GM18868 (cell line): ENCODE data around the gene AHSP.
"Not testable (repeated sequence)": the region's sequence is repeated elsewhere in the genome, so short reads cannot be mapped to it uniquely, and the experiment has no call there.

ENCODE experiments used
- ATAC-seq: cut with Tn5 transposase; IDR thresholded peaks from one replicate; pipeline ENCODE4 v1.9.1; 2021; ENCODE audit warnings: mild to moderate bottlenecking, moderate library complexity; ENCODE audit not compliant: unreplicated experiment

The AHSP gene

DNA sequence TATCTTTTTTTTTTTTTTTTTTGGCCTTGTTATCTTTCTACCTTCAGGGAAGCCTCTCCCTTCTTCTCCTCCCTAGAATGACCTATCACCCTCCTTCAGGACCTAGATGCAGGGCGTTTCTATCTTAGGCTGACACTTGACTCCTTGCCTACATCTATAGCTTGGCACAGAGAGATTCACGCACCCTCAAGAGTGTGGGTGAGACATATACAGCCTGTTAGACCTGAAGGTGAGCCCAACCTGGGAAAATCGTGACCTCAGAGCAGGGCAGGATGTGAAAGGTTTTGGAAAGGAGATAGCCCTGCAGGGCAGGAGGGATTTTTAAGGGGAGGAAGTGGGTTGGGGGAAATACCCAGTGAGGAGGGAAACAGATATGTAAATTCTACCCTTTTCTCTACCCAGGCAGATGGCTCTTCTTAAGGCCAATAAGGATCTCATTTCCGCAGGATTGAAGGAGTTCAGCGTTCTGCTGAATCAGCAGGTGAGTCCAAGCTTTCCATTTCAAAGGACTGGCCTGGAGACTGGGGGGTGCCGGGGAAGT is at the start of gene AHSP:
TSS of gene AHSP (plus strand) at position 167 of the 541 bp plus-strand sequence. CDS start at position 407, 240 bp downstream.
- no peak for ATAC-seq

DNA sequence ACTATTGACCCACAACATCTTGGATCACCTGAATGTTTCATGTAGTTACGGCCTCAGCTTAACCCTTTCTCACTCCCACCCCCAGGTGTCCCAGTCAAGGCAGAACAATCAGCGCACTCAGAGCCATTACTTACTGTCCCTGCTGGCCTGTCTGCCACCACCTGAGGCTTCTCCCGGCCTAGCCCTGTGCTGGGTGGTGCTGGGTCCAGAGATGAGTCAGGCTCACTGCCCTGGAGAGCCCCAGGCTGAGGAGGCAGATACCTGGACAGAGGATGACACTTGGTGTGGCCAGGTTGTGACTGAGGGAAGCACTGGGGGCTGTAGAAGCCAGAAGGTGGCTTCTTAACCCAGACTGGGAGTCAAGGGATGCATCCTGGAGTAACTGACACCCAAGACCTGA is 48.7 kb upstream of the AHSP start:
- no peak for ATAC-seq

DNA sequence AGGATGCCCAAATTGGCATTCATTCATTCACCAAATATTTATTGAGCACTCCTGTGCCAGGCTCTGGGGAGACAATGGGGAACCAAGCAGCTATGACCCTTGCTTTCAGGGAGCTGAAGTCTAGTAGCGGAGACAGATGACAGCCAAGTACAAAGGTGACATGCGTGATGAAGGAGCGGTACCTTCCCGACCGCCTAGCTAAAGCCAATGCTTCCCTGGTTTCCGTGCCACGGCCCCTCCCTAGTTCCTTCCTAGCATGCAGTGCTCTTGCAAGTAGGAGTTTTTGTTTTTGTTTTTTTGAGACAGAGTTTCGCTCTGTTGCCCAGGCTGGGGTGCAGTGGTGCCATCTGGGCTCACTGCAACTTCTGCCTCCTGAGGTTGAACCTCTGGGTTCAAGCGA is 47.9 kb upstream of the AHSP start:
- no peak for ATAC-seq

GRCh38 chr16:31480851-31481536 is 46.7 kb upstream of the AHSP start:
- ATAC-seq = no peak

- no peak for ATAC-seq
These were observed 44.6 kb upstream of the AHSP start, which contains the start of gene SLC5A2 for GRCh38 chr16:31483081-31483480. Gene SLC5A2, plus strand, starts transcription at chr16:31483123. Its CDS starts 14 bp downstream, at chr16:31483137.

DNA sequence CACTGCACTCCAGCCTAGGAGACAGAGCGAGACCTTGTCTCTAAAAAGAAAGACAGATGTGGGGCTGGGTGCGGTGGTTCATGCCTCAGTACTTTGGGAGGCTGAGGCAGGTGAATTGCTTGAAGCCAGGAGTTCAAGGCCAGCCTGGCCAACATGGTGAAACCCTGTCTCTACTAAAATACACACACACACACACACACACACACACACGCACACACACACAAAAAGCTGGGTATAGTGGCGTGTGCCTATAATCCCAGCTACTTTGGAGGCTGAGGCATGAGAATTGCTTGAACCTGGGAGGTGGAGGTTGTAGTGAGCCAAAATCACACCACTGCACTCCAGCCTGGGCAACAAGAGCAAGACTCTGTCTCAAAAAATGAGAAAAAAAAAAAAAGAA is 43.7 kb upstream of the AHSP start:
- not testable (repeated sequence) for ATAC-seq

- ATAC-seq = no peak
These were observed 43.1 kb upstream of the AHSP start for GRCh38 chr16:31484491-31485171.

DNA sequence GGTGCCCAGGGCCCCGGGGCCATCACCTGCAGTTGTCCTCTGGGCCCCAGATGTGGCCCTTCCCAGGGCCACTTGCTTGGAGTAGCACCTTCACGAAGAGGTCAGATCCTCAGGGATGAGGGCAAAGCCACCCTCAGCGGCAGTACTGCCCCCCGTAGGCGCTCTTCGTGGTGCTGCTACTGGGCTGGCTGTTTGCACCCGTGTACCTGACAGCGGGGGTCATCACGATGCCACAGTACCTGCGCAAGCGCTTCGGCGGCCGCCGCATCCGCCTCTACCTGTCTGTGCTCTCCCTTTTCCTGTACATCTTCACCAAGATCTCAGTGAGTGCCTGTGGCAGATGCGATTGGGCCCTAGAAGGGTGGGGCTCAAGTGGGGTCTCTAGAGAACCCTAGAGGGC is 42.1 kb upstream of the AHSP start:
- ATAC-seq = no peak

- no peak for ATAC-seq
These were observed 41.7 kb upstream of the AHSP start for GRCh38 chr16:31486045-31486444.

GRCh38 chr16:31487071-31487719 is 40.5 kb upstream of the AHSP start:
- ATAC-seq = no peak

DNA sequence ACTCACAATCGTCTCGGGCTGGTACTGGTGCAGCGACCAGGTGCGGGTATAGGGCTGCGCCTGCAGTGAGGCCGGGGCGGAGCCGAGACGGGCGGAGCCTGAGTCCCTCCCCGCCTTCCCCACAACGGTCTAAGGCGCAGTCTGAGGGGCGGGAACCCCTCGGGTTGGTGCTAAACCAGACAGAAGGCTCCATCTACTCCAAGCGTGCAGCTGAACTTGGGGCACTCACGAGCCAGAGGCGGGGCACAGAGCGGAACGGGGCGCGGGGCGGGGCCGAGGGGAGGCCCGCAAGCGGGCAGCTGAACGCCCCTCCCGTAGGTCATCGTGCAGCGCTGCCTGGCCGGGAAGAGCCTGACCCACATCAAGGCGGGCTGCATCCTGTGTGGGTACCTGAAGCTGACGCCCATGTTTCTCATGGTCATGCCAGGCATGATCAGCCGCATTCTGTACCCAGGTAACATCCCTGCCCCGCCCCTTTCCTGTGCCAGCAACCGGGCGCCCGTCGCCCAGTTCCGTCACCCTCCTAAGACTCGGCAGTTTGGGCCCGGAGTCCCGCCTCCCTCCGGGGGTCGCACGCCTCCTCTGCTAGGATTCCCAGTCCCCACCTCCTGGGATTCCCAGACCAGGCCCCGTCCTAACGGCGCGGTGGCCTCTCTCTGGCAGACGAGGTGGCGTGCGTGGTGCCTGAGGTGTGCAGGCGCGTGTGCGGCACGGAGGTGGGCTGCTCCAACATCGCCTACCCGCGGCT is 39.8 kb upstream of the AHSP start:
- peak; percentile 87 for ATAC-seq

GRCh38 chr16:31488468-31489297 is 39.0 kb upstream of the AHSP start:
- ATAC-seq = no peak

GRCh38 chr16:31489298-31489564 is 38.5 kb upstream of the AHSP start:
- ATAC-seq = no peak

DNA sequence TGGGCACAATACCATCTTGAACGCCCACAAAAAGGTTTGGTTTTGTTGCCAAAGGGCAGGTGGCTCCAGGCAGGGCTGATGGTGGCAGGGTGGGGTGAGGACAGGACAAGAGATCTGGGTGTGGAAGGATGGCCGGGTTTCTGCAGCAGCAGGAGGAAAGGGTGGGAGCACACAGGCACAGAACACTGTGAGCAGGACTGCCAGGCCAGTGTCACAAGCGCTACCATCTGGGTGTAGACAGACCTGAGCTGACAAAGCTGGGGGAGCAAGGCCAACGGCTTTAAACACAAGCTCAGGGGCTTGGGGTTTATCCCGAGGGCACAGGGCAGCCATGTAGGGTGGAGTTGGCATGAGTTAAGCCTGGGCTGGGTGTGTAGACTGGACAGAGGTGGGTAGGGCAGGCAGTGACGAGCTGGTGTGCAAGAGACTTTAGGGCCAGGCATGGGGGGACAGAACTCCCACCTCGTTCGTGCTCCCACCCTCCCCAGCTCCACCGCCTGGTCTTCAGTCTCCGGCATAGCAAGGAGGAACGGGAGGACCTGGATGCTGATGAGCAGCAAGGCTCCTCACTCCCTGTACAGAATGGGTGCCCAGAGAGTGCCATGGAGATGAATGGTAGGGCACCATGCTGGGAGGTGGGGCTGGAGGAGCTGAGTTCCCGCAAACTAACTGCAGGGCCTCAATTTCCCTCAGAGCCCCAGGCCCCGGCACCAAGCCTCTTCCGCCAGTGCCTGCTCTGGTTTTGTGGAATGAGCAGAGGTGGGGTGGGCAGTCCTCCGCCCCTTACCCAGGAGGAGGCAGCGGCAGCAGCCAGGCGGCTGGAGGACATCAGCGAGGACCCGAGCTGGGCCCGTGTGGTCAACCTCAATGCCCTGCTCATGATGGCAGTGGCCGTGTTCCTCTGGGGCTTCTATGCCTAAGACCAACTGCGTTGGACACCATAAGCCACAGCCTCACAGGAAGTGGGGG is 37.8 kb upstream of the AHSP start:
- ATAC-seq = no peak

GRCh38 chr16:31491778-31492418 is 35.8 kb upstream of the AHSP start:
- no peak for ATAC-seq

DNA sequence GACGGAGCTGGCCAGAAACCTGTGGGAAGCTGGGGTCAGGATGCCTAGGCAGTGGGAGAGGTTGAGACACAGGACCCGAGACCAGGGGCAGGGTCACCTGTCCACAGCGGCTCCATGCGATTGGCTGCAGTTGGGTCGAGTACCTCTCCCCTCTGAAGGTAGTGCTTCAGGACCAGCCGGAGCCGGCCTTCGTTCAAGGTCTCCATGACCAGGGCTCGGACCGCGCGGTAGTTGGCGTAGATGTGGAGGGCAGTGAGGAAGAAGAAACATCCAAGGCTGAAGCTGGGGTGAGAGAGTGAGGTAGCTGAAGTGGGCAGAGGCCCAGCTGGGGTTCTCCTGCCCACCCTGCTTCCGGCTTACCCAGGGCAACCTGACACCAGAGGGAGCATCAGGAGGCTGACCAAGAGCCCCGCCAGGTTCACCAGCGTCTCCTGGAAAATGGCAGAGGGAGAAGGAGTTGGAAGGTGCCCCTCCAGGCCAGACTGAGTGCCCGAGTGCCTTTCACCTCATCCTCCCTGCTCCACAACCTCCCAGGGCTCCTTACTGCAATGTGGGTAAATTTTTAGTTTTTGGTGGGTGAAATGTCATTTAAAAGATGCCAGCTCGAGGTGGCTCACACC is 34.1 kb upstream of the AHSP start:
- no peak for ATAC-seq

DNA sequence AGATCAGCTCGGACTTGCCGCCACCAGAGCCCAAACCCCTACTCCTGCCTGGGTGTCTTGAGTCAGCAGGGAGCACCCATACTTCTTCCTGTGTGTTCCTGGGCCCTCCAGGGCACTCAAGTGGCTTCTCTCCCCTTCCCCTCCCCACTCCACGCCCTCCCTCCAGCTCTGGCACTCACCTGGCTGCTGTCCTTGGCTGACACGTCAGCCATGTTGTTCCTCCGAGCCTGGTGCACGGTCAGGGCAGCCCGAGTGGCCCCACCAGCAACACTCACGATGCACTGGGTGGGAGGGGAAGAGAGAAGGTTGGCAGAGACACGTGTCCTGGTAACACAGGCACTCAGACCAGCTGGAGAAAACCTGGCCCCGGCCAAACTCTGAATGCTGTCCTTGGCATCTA is 31.0 kb upstream of the AHSP start:
- no peak for ATAC-seq

DNA sequence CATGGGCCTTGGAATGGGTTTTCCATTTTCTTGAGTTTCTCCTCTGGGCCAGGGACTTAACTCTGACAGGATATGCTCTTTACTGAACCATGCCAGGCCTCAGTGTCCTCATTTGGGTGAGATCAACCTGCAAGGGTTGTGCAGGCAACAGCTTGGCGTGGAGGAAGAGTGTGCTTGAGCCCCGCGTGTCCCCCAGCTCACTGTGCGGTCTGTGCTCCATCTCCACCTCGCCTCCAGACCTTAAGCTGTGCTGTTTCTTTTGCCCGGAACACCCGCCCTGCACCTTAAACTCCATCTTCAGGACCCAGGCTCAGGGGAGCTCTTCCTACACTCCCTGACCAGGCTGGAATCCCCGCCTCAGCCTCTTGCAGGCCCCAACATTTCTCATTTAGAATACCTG is 29.2 kb upstream of the AHSP start:
- ATAC-seq = no peak
